AG04450 (cell line): ENCODE measurements around the gene ZNF677. TPM values are rescaled to one million over a fixed set of nuclear protein-coding genes. Genes with fewer than 3 reads are reported as not detected.
"Not testable (repeated sequence)": the region's sequence is repeated elsewhere in the genome, so short reads cannot be mapped to it uniquely, and the experiment has no call there.

Experiments used
- CTCF ChIA-PET: fragments of 300-600, 350-600 bp; formaldehyde crosslinking; extraction: SDS; loops from one replicate; lab custom pipeline; 2022; ENCODE audit warnings: antibody characterized with exemption, inconsistent platforms; lab: Charles Lee
- POLR2A ChIA-PET: fragments of 350-600 bp; formaldehyde crosslinking; extraction: SDS; loops from one replicate; lab custom pipeline; 2021; ENCODE audit warnings: antibody characterized with exemption, inconsistent platforms; lab: Yijun Ruan, JAX
- DNase-seq: peaks from one replicate; pipeline ENCODE4 v3.0.0-alpha.2; 2011; ENCODE audit warnings: low read depth, low spot score
- H3K27ac ChIP-seq: one replicate; pipeline ENCODE4 v1.5.1; 2012; ENCODE audit warnings: low read depth, low read length, control low read depth
- H3K27me3 ChIP-seq: one replicate; pipeline ENCODE4 v1.6.0; 2012; ENCODE audit warnings: low read length; ENCODE audit not compliant: control insufficient read depth, insufficient read depth
- H3K4me3 ChIP-seq: 2 replicates; pipeline ENCODE4 v1.5.1; 2011; ENCODE audit warnings: mild to moderate bottlenecking, low read depth, low read length, control low read depth
- H3K9me3 ChIP-seq: 2 replicates; pipeline ENCODE4 v1.5.1; 2012; ENCODE audit warnings: low read length; ENCODE audit not compliant: control insufficient read depth, insufficient read depth
- CTCF ChIP-seq: IDR thresholded peaks from 2 replicates; pipeline ENCODE4 v1.5.1; 2011; ENCODE audit warnings: low read depth, low read length, control low read depth, inconsistent platforms
- polyA minus RNA-seq: library from RNA; depleted of rRNA, polyadenylated mRNA; stranded (reverse); fragments of >200 nt; gene quantifications from 2 replicates; pipeline ENCODE4 v1.2.3, GENCODE V29; 2011; rRNA and poly(A)+ RNA removed
- polyA plus RNA-seq: library from polyadenylated mRNA; depleted of rRNA; stranded (reverse); fragments of >200 nt; gene quantifications from 2 replicates; pipeline ENCODE4 v1.2.3, GENCODE V29; 2011; rRNA removed

ZNF677 gene
- polyA plus RNA-seq (24.3 and 32.6 TPM in 2 replicates), polyA minus RNA-seq (13.9 and 18.6 TPM in 2 replicates)

- CTCF ChIA-PET = no interaction called here
- peak; percentile 41 for DNase-seq
- TF ChIP-seq CTCF = no peak
- Histone ChIP-seq H3K27me3 (no peaks in the 10 kb centered on the region), H3K27ac (peak within 1 kb of the TSS; percentile 68), H3K9me3 (peaks cover 21% of the 10 kb centered on the region), H3K4me3 (peak within 1 kb of the TSS; percentile 94)
- POLR2A ChIA-PET = no interaction called here
Measured at GRCh38 chr19:53254411-53255341, at the start of gene ZNF677. Gene ZNF677, minus strand, starts transcription at chr19:53254873. Its CDS starts 3,323 bp downstream, at chr19:53251550.

GRCh38 chr19:53301341-53301740, 46.7 kb upstream of the ZNF677 start:
- H3K4me3 ChIP-seq, CTCF ChIA-PET, POLR2A ChIA-PET, H3K27me3 ChIP-seq, DNase-seq, H3K27ac ChIP-seq: not testable (repeated sequence)
- H3K9me3 ChIP-seq = peaks cover 28% of the 10 kb centered on the region

- Histone ChIP-seq H3K9me3 (peaks cover 50% of the 10 kb centered on the region), H3K4me3 (no peak overlapping the region), H3K27me3 (no peaks in the 10 kb centered on the region), H3K27ac (no peak overlapping the region)
- DNase-seq = no peak
- no peak for TF ChIP-seq CTCF
- ChIA-PET POLR2A (no interaction called here), CTCF (no interaction called here)
Measured at GRCh38 chr19:53294786-53295441, 40.2 kb upstream of the ZNF677 start.

GRCh38 chr19:53290758-53291549, 36.3 kb upstream of the ZNF677 start:
- H3K4me3 ChIP-seq = no peak overlapping the region
- H3K9me3 ChIP-seq = peaks cover 41% of the 10 kb centered on the region
- ChIA-PET POLR2A (no interaction called here), CTCF (no interaction called here)
- no peak overlapping the region for H3K27ac ChIP-seq
- no peak for DNase-seq
- no peaks in the 10 kb centered on the region for H3K27me3 ChIP-seq
- TF ChIP-seq CTCF = no peak

GRCh38 chr19:53285087-53285486, 30.4 kb upstream of the ZNF677 start:
- no peak overlapping the region for H3K27ac ChIP-seq
- peaks cover 24% of the 10 kb centered on the region for H3K9me3 ChIP-seq
- CTCF ChIA-PET = no interaction called here
- POLR2A ChIA-PET = no interaction called here
- H3K4me3 ChIP-seq = no peak overlapping the region
- DNase-seq = no peak
- TF ChIP-seq CTCF = no peak
- H3K27me3 ChIP-seq = no peaks in the 10 kb centered on the region

GRCh38 chr19:53281947-53282346, 27.3 kb upstream of the ZNF677 start:
- H3K27me3 ChIP-seq, H3K27ac ChIP-seq, DNase-seq, POLR2A ChIA-PET, CTCF ChIA-PET, H3K4me3 ChIP-seq: not testable (repeated sequence)
- H3K9me3 ChIP-seq = peaks cover 14% of the 10 kb centered on the region
